KBM-7 (cell line): ENCODE results near the gene BSPRY.

ENCODE experiments used
- DNase-seq: peaks from one replicate; pipeline ENCODE4 v3.0.0-alpha.2; 2015
- in situ Hi-C: fragments of 300-500 bp; cut with MboI; formaldehyde crosslinking; loops from 2 replicates; pipeline ENCODE4 v1.14.3; 2020; ENCODE audit warnings: low sequenced_read_pairs, low pct_unique_long_range_greater_than_20kb, mixed read lengths

Gene BSPRY

DNA sequence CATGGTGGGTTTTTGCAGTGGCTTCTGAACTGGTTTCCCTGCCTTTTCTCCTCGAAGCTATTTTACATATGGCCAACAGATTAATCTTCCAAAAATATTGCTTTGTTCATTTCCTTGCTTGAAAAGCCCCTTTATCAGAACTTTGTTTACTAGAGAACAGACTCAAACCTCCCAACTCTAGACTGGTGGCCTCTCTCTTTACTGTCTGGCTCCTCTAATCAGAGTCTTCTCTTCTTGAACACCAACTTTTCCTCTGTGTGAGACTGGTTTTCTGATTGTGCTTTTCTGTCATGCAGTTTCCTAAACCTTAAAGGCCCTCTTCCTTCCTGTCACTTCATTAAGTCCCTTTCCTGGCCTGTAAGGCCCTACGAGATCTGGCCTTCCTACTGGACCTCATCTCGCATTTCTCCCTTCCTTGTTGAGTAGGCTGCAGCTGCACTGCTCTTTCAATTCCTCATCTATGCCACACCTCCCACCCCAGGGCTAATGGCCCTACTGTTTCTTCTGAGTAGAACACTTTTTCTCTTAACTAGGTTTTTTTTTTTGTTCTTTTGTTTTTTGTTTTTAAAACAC is 66.9 kb downstream of the BSPRY start:
- in situ Hi-C loops, result no loop called here
- no peak for DNase-seq

DNA sequence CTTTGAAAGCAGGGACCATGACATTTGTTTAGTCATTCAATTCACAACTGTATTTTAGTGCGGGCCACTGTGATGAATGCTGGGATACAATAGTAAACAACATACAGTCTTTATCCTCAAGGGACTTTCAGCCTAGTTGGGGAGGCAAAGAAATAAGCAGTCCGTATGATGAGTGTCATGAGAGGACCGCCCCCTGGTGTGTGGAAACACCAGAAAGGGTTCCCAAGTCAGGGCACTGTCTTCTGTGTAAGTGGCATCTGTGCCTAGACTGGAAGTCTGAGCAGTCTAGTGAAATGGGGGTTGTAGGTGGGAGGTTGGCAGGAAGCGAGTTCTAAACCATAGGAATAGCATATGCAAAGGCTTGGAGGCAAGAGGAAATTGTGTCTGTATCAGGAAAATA is 68.0 kb downstream of the BSPRY start:
- in situ Hi-C loops, result no loop called here
- DNase-seq, result no peak
